Mesenchymal stem cell (in vitro differentiated cells and primary cell): ENCODE measurements around the gene TES.

ENCODE experiments used
- DNase-seq: peaks from one replicate; pipeline ENCODE4 v3.0.0-alpha.2; 2013
- H2AFZ ChIP-seq: one replicate; pipeline ENCODE4 v1.6.1; 2013; ENCODE audit warnings: low read depth, mild to moderate bottlenecking, control low read depth, inconsistent platforms, low read length, moderate library complexity
- H2AK5ac ChIP-seq: 2 replicates; pipeline ENCODE4 v1.6.1; 2013; ENCODE audit warnings: low read length, moderate library complexity, mild to moderate bottlenecking, inconsistent platforms; ENCODE audit not compliant: severe bottlenecking
- H2BK120ac ChIP-seq: one replicate; pipeline ENCODE4 v1.6.1; 2013; ENCODE audit warnings: low read depth, mild to moderate bottlenecking, inconsistent platforms, low read length, moderate library complexity
- H2BK12ac ChIP-seq, 2 experiments: one replicate each; pipeline ENCODE4 v1.6.1; 2013; ENCODE audit warnings: inconsistent platforms in 2 of 2, low read length in 2 of 2, mild to moderate bottlenecking in 2 of 2, moderate library complexity in 2 of 2, control low read depth in 1 of 2
- H2BK15ac ChIP-seq: one replicate; pipeline ENCODE4 v1.6.1; 2013; ENCODE audit warnings: mild to moderate bottlenecking, low read depth, inconsistent platforms; ENCODE audit not compliant: poor library complexity, severe bottlenecking
- H2BK5ac ChIP-seq: 2 replicates; pipeline ENCODE4 v1.6.1; 2013; ENCODE audit warnings: low read depth, mild to moderate bottlenecking, low read length, control low read depth, inconsistent platforms; ENCODE audit not compliant: poor library complexity, severe bottlenecking
- H3K14ac ChIP-seq, 2 experiments: one replicate each; pipeline ENCODE4 v1.6.1; 2013; ENCODE audit warnings: inconsistent platforms in 2 of 2, low read length in 2 of 2, control low read depth in 1 of 2, mild to moderate bottlenecking in 1 of 2, moderate library complexity in 1 of 2
- H3K18ac ChIP-seq, 2 experiments: one replicate each; pipeline ENCODE4 v1.6.1; 2013; ENCODE audit warnings: inconsistent platforms in 2 of 2, low read length in 2 of 2, control low read depth in 1 of 2, low read depth in 1 of 2, mild to moderate bottlenecking in 1 of 2
- H3K23ac ChIP-seq, 2 experiments: one replicate each; pipeline ENCODE4 v1.6.1; 2013; ENCODE audit warnings: inconsistent platforms in 2 of 2, low read length in 2 of 2, mild to moderate bottlenecking in 2 of 2, moderate library complexity in 2 of 2, control low read depth in 1 of 2
- H3K27ac ChIP-seq: 2 replicates; pipeline ENCODE4 v1.5.1; 2013; ENCODE audit warnings: mild to moderate bottlenecking, moderate library complexity, low read length, control low read depth, inconsistent platforms; ENCODE audit not compliant: poor library complexity, severe bottlenecking
- H3K27me3 ChIP-seq, 2 experiments: 2 replicates each; pipeline versions ENCODE4 v1.6.1 to v1.7.0; 2013; ENCODE audit warnings: low read length in 2 of 2, mild to moderate bottlenecking in 2 of 2, moderate library complexity in 2 of 2, control low read depth in 1 of 2, inconsistent platforms in 1 of 2; ENCODE audit not compliant: control insufficient read depth in 1 of 2, insufficient read depth in 1 of 2
- H3K36me3 ChIP-seq, 2 experiments: 2 replicates each; pipeline versions ENCODE4 v1.6.1 to v1.7.0; 2013; ENCODE audit warnings: low read length in 2 of 2, control low read depth in 1 of 2, inconsistent platforms in 1 of 2, low read depth in 1 of 2, mild to moderate bottlenecking in 1 of 2; ENCODE audit not compliant: insufficient read depth in 2 of 2, control insufficient read depth in 1 of 2
- H3K4ac ChIP-seq, 2 experiments: one replicate each; pipeline ENCODE4 v1.6.1; 2013; ENCODE audit warnings: inconsistent platforms in 2 of 2, low read length in 2 of 2, mild to moderate bottlenecking in 2 of 2, moderate library complexity in 2 of 2, control low read depth in 1 of 2, low read depth in 1 of 2
- H3K4me1 ChIP-seq: 2 replicates; pipeline ENCODE4 v1.6.1; 2013; ENCODE audit warnings: low read depth, low read length, control low read depth; ENCODE audit not compliant: control insufficient read depth, insufficient read depth
- H3K4me2 ChIP-seq: 2 replicates; pipeline ENCODE4 v1.6.1; 2013; ENCODE audit warnings: low read length, mild to moderate bottlenecking, inconsistent platforms; ENCODE audit not compliant: poor library complexity, severe bottlenecking
- H3K4me3 ChIP-seq, 2 experiments: 2 replicates each; pipeline versions ENCODE4 v1.5.1 to v1.7.0; 2013; ENCODE audit warnings: low read length in 2 of 2, mild to moderate bottlenecking in 2 of 2, control low read depth in 1 of 2, low read depth in 1 of 2; ENCODE audit not compliant: insufficient read depth in 1 of 2
- H3K79me1 ChIP-seq: replicated peaks from 2 replicates; pipeline ENCODE4 v1.6.1; 2013; ENCODE audit warnings: mild to moderate bottlenecking, control low read depth, low read length, inconsistent platforms; ENCODE audit not compliant: poor library complexity, severe bottlenecking
- H3K9ac ChIP-seq: 2 replicates; pipeline ENCODE4 v1.7.0; 2013; ENCODE audit warnings: mild to moderate bottlenecking, low read length, moderate library complexity
- H3K9me3 ChIP-seq: 2 replicates; pipeline ENCODE4 v1.7.0; 2013; ENCODE audit warnings: mild to moderate bottlenecking, low read length; ENCODE audit not compliant: control insufficient read depth
- H4K8ac ChIP-seq: one replicate; pipeline ENCODE4 v1.6.1; 2013; ENCODE audit warnings: inconsistent platforms, mild to moderate bottlenecking, low read length, moderate library complexity
- H4K91ac ChIP-seq: one replicate; pipeline ENCODE4 v1.6.1; 2013; ENCODE audit warnings: mild to moderate bottlenecking, low read length, inconsistent platforms
- WGBS: methylation state at CpG from one replicate; pipeline ENCODE4 v1.1.7; 2013; ENCODE audit warnings: mixed read lengths; 5-methylcytosine and 5-hydroxymethylcytosine counted together

TES gene

DNA sequence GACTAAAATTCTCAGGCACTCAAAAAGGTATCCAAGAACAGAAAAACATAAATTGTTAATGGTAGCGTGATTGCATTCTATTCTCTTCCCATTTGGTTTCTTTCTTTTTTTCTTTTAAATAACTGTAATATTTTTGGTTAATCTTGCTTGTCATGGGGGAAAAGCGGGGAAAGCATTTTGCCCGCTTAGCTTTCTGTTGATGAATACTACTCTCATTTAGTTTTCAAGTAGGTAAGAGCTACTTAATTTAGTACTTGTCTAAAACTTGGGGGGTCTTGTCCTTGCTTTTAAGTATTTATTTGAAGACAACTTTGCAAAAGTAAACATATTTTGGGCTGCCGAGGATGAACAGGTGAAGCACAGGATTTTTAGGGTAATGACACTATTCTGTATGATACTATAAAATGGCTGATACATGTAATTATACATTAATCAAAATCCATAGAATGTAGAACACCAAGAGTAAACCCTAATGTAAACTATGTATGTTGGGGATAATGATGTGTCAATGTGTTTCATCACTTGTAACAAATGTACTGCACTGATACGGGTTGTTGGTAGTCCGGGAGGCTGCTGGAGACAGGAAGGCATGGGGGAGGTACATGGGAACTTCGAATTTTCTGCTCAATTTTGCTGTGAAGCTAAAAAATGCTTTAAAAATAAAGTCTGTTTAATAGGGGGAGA is 1.7 kb downstream of the TES start:
- 36% methylated on average over 5 of the region's 7 CpGs for WGBS
- H2BK12ac ChIP-seq = no peak overlapping the region
- no peak overlapping the region for H3K4ac ChIP-seq

GRCh38 chr7:116212869-116213268 is 2.5 kb downstream of the TES start:
- Histone ChIP-seq H3K23ac (no peak overlapping the region), H2BK15ac (no peak overlapping the region), H3K4me2 (no peak overlapping the region), H2BK12ac (no peak overlapping the region), H2AK5ac (no peak overlapping the region), H4K8ac (no peak overlapping the region), H3K9ac (peak overlapping the region; percentile 88), H3K18ac (no peak overlapping the region), H3K4me1 (peaks cover 3% of the 10 kb centered on the region), H3K27ac (no peak overlapping the region), H3K14ac (no peak overlapping the region), H3K4me3 (peak overlapping the region in 1 of 2 experiments; percentile 85), H3K36me3 (no peaks in the 10 kb centered on the region), H2BK5ac (no peak overlapping the region), H3K79me1 (no peaks in the 10 kb centered on the region), H3K9me3 (no peaks in the 10 kb centered on the region), H2BK120ac (no peak overlapping the region), H2AFZ (no peak overlapping the region), H3K27me3 (no peaks in the 10 kb centered on the region), H4K91ac (no peak overlapping the region), H3K4ac (no peak overlapping the region)
- 53% methylated on average over 4 of the region's 4 CpGs for WGBS
- peak; percentile 63 for DNase-seq

More for the DNA sequence above, 1.7 kb downstream of the TES start:
- Histone ChIP-seq H3K4me2 (peak overlapping the region; percentile 63), H3K9ac (peak overlapping the region; percentile 88), H4K8ac (no peak overlapping the region), H2BK15ac (no peak overlapping the region), H4K91ac (no peak overlapping the region), H3K36me3 (no peaks in the 10 kb centered on the region), H3K4me1 (peaks cover 3% of the 10 kb centered on the region), H3K79me1 (no peaks in the 10 kb centered on the region), H3K27me3 (no peaks in the 10 kb centered on the region), H3K9me3 (no peaks in the 10 kb centered on the region), H3K18ac (no peak overlapping the region), H3K27ac (no peak overlapping the region), H3K14ac (no peak overlapping the region), H2BK5ac (no peak overlapping the region), H2BK120ac (no peak overlapping the region), H2AFZ (no peak overlapping the region), H3K4me3 (peak overlapping the region in 1 of 2 experiments; percentile 85), H2AK5ac (no peak overlapping the region), H3K23ac (no peak overlapping the region)
- DNase-seq = peak; percentile 68

DNA sequence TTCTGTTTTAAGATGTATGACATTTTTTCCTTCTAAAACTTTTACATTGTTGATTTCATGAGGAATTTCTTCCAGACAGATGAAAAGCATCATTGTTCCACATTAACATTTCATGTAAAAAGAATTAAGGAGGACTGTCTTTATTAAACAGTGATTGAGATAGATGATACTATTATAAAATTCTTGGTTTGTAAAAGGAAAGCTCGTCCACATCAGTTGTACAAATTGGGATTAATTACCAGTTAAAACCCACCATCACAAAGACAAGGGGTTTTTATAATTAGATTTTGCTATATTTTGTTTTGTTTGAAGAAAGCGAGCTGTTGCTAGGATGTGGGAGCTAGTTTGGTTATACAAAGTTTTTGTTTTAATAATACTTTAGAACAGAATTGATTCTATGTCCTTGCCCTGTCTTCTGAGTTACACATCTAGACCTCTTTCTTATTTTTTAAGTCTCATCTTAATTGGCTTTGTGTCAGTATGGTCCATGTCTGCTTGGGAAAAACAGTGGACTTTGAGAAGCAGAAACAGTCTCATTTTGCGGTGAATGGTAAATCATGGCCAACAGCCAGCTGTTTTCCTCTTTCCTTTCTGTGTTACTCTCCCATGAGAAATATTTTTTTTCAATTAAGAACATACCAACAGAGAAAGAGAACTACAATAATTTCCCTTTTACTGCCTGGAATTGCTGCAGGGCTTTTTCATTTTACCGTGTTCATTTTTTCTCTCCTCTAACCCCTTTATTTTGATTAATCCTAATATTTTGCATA is 3.2 kb downstream of the TES start:
- Histone ChIP-seq H2AK5ac (no peak overlapping the region), H3K36me3 (no peaks in the 10 kb centered on the region), H2AFZ (no peak overlapping the region), H3K4ac (no peak overlapping the region), H2BK120ac (no peak overlapping the region), H3K27ac (no peak overlapping the region), H2BK5ac (no peak overlapping the region), H3K14ac (no peak overlapping the region), H3K4me3 (peak overlapping the region in 1 of 2 experiments; percentile 40), H2BK12ac (no peak overlapping the region), H3K4me1 (peaks cover 3% of the 10 kb centered on the region), H3K27me3 (no peaks in the 10 kb centered on the region), H3K23ac (no peak overlapping the region), H2BK15ac (no peak overlapping the region), H3K4me2 (no peak overlapping the region), H3K79me1 (no peaks in the 10 kb centered on the region), H4K8ac (no peak overlapping the region), H3K18ac (no peak overlapping the region), H3K9ac (peak overlapping the region; percentile 88), H4K91ac (no peak overlapping the region), H3K9me3 (no peaks in the 10 kb centered on the region)
- peak; percentile 62 for DNase-seq
- 71% methylated on average over 1 of the region's 4 CpGs for WGBS

DNA sequence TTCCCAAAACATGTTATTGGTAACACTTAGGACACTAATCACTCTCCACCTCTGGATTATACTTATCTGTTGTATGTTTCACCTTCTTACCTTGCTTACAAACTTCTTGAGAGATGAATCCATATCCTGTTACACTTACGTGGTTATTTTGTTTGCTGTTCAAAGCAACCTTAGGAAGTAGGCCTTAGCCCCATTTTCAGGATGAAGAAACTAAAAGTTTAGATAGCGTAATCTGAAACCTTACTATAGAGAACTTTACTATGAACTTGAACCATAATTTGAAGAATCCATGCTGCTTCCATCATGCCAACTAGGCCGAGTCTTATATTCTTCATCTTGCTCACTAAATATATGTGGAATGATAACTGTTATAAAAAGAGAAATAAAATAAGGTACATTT is 4.6 kb downstream of the TES start:
- Histone ChIP-seq H2AK5ac (no peak overlapping the region), H3K18ac (no peak overlapping the region), H3K27ac (no peak overlapping the region), H3K4me3 (no peak overlapping the region), H3K4me2 (no peak overlapping the region), H2AFZ (no peak overlapping the region), H3K4ac (no peak overlapping the region), H2BK12ac (no peak overlapping the region), H3K9me3 (no peaks in the 10 kb centered on the region), H2BK15ac (no peak overlapping the region), H3K4me1 (no peaks in the 10 kb centered on the region), H3K36me3 (no peaks in the 10 kb centered on the region), H3K9ac (no peak overlapping the region), H3K14ac (no peak overlapping the region), H2BK5ac (no peak overlapping the region), H4K8ac (no peak overlapping the region), H3K27me3 (no peaks in the 10 kb centered on the region), H3K79me1 (peaks cover 2% of the 10 kb centered on the region), H2BK120ac (no peak overlapping the region), H3K23ac (no peak overlapping the region), H4K91ac (no peak overlapping the region)
- WGBS = 100% methylated on average over 2 of the region's 3 CpGs
- DNase-seq = no peak
